IPS-11a (cell line): Measurements from ENCODE around the gene NELL2.
"Not testable (repeated sequence)": the region's sequence is repeated elsewhere in the genome, so short reads cannot be mapped to it uniquely, and the experiment has no call there.

Source experiments
- H3K4me3 ChIP-seq: one replicate; pipeline ENCODE4 v1.5.1; 2013; ENCODE audit warnings: low read depth, low read length, control low read depth

The NELL2 gene

GRCh38 chr12:44697511-44697910, 178.6 kb downstream of the NELL2 start:
- no peak overlapping the region for H3K4me3 ChIP-seq

GRCh38 chr12:44696542-44696941, 179.6 kb downstream of the NELL2 start:
- no peak overlapping the region for H3K4me3 ChIP-seq

GRCh38 chr12:44694017-44694416, 182.1 kb downstream of the NELL2 start:
- no peak overlapping the region for H3K4me3 ChIP-seq

- H3K4me3 ChIP-seq = no peak overlapping the region
Measured at GRCh38 chr12:44689587-44689986, 186.5 kb downstream of the NELL2 start.

- H3K4me3 ChIP-seq = not testable (repeated sequence)
Measured at GRCh38 chr12:44686821-44687432, 189.2 kb downstream of the NELL2 start.

- H3K4me3 ChIP-seq = no peak overlapping the region
Measured at GRCh38 chr12:44677724-44678123, 198.4 kb downstream of the NELL2 start.

- no peak overlapping the region for H3K4me3 ChIP-seq
Measured at GRCh38 chr12:44674875-44675274, 201.2 kb downstream of the NELL2 start.

GRCh38 chr12:44673811-44674210, 202.3 kb downstream of the NELL2 start:
- no peak overlapping the region for H3K4me3 ChIP-seq

- H3K4me3 ChIP-seq = no peak overlapping the region
Measured at GRCh38 chr12:44672042-44672441, 204.1 kb downstream of the NELL2 start.

GRCh38 chr12:44668443-44668842, 207.7 kb downstream of the NELL2 start:
- H3K4me3 ChIP-seq = no peak overlapping the region

- H3K4me3 ChIP-seq = no peak overlapping the region
Measured at GRCh38 chr12:44667461-44667860, 208.7 kb downstream of the NELL2 start.

GRCh38 chr12:44663291-44663690, 212.8 kb downstream of the NELL2 start:
- no peak overlapping the region for H3K4me3 ChIP-seq

- H3K4me3 ChIP-seq = no peak overlapping the region
Measured at GRCh38 chr12:44655846-44656245, 220.3 kb downstream of the NELL2 start.

GRCh38 chr12:44654646-44655639, 221.2 kb downstream of the NELL2 start:
- no peak overlapping the region for H3K4me3 ChIP-seq

- no peak overlapping the region for H3K4me3 ChIP-seq
Measured at GRCh38 chr12:44653861-44654527, 222.1 kb downstream of the NELL2 start.

GRCh38 chr12:44649693-44650092, 226.4 kb downstream of the NELL2 start:
- no peak overlapping the region for H3K4me3 ChIP-seq

- H3K4me3 ChIP-seq = no peak overlapping the region
Measured at GRCh38 chr12:44647917-44648690, 228.0 kb downstream of the NELL2 start.

GRCh38 chr12:44640427-44641190, 235.5 kb downstream of the NELL2 start:
- no peak overlapping the region for H3K4me3 ChIP-seq

- no peak overlapping the region for H3K4me3 ChIP-seq
Measured at GRCh38 chr12:44637875-44638274, 238.2 kb downstream of the NELL2 start.

GRCh38 chr12:44628180-44628579, 247.9 kb downstream of the NELL2 start:
- no peak overlapping the region for H3K4me3 ChIP-seq
